H9 (cell line): Measurements from ENCODE around the gene ACADS. TPM values are rescaled to one million over a fixed set of nuclear protein-coding genes. Genes with fewer than 3 reads are reported as not detected.

Experiments used
- DNase-seq: peaks from one replicate; pipeline ENCODE4 v3.0.0-alpha.2; 2017
- H2AFZ ChIP-seq: one replicate; pipeline ENCODE4 v1.6.1; 2013; ENCODE audit warnings: mild to moderate bottlenecking, low read length, control low read depth, moderate library complexity
- H2AK5ac ChIP-seq: 2 replicates; pipeline ENCODE4 v1.6.1; 2013; ENCODE audit warnings: low read length, control low read depth, mixed read lengths; ENCODE audit not compliant: insufficient read length
- H2BK120ac ChIP-seq: one replicate; pipeline ENCODE4 v1.6.1; 2013; ENCODE audit warnings: low read depth, mild to moderate bottlenecking, low read length, control low read depth, inconsistent platforms; ENCODE audit not compliant: poor library complexity, severe bottlenecking
- H2BK12ac ChIP-seq: 2 replicates; pipeline ENCODE4 v1.6.1; 2013; ENCODE audit warnings: low read length, control low read depth, mixed read lengths, low read depth; ENCODE audit not compliant: insufficient read length
- H2BK15ac ChIP-seq: 2 replicates; pipeline ENCODE4 v1.6.1; 2013; ENCODE audit warnings: low read depth, low read length, control low read depth
- H2BK20ac ChIP-seq: one replicate; pipeline ENCODE4 v1.6.1; 2013; ENCODE audit warnings: low read depth, mild to moderate bottlenecking, low read length, control low read depth, inconsistent platforms; ENCODE audit not compliant: poor library complexity, severe bottlenecking
- H2BK5ac ChIP-seq: 2 replicates; pipeline ENCODE4 v1.6.1; 2013; ENCODE audit warnings: low read length, control low read depth, mixed read lengths; ENCODE audit not compliant: insufficient read length
- H3K14ac ChIP-seq: 2 replicates; pipeline ENCODE4 v1.6.1; 2013; ENCODE audit warnings: low read length, control low read depth; ENCODE audit not compliant: insufficient read depth
- H3K18ac ChIP-seq: 2 replicates; pipeline ENCODE4 v1.6.1; 2013; ENCODE audit warnings: low read depth, mild to moderate bottlenecking, mixed read lengths, low read length, control low read depth; ENCODE audit not compliant: insufficient read length
- H3K23ac ChIP-seq: 2 replicates; pipeline ENCODE4 v1.6.1; 2013; ENCODE audit warnings: low read length, control low read depth, mixed read lengths, low read depth; ENCODE audit not compliant: insufficient read length
- H3K23me2 ChIP-seq: 2 replicates; pipeline ENCODE4 v1.6.1; 2013; ENCODE audit warnings: low read depth, mild to moderate bottlenecking, mixed read lengths, low read length, control low read depth; ENCODE audit not compliant: insufficient read length, poor library complexity, severe bottlenecking
- H3K27ac ChIP-seq: 2 replicates; pipeline ENCODE4 v1.5.1; 2013; ENCODE audit warnings: low read length, control low read depth, mixed read lengths, low read depth; ENCODE audit not compliant: insufficient read length
- H3K27me3 ChIP-seq: 2 replicates; pipeline ENCODE4 v1.6.1; 2013; ENCODE audit warnings: low read length, control low read depth, inconsistent platforms; ENCODE audit not compliant: insufficient read depth
- H3K4ac ChIP-seq: 2 replicates; pipeline ENCODE4 v1.6.1; 2013; ENCODE audit warnings: low read depth, mild to moderate bottlenecking, control low read depth, inconsistent platforms, low read length, moderate library complexity
- H3K4me1 ChIP-seq: 2 replicates; pipeline ENCODE4 v1.6.1; 2013; ENCODE audit warnings: low read length, control low read depth, inconsistent platforms; ENCODE audit not compliant: insufficient read depth
- H3K4me2 ChIP-seq: 2 replicates; pipeline ENCODE4 v1.6.1; 2013; ENCODE audit warnings: low read length, control low read depth, mixed read lengths; ENCODE audit not compliant: insufficient read length, insufficient read depth
- H3K56ac ChIP-seq: 2 replicates; pipeline ENCODE4 v1.6.1; 2013; ENCODE audit warnings: low read depth, mild to moderate bottlenecking, mixed read lengths, low read length, control low read depth; ENCODE audit not compliant: insufficient read length
- H3K79me1 ChIP-seq: 2 replicates; pipeline ENCODE4 v1.6.1; 2013; ENCODE audit warnings: low read depth, mild to moderate bottlenecking, moderate library complexity, low read length, control low read depth, inconsistent platforms; ENCODE audit not compliant: insufficient read depth, poor library complexity, severe bottlenecking
- H3K79me2 ChIP-seq: 2 replicates; pipeline ENCODE4 v1.6.1; 2013; ENCODE audit warnings: low read length, control low read depth, inconsistent platforms; ENCODE audit not compliant: insufficient read depth
- H3K9ac ChIP-seq: 2 replicates; pipeline ENCODE4 v1.6.1; 2013; ENCODE audit warnings: low read length, control low read depth, mixed read lengths; ENCODE audit not compliant: insufficient read length; ENCODE audit errors: extremely low read depth
- H3K9me3 ChIP-seq: one replicate; pipeline ENCODE4 v1.6.1; 2013; ENCODE audit warnings: low read depth, low read length, inconsistent platforms; ENCODE audit not compliant: control insufficient read depth
- H3T11ph ChIP-seq: one replicate; pipeline ENCODE4 v1.6.1; 2013; ENCODE audit warnings: mild to moderate bottlenecking, low read length, control low read depth, inconsistent platforms
- H4K20me1 ChIP-seq: one replicate; pipeline ENCODE4 v1.6.1; 2013; ENCODE audit not compliant: control insufficient read depth, insufficient read length, insufficient read depth
- H4K5ac ChIP-seq: 2 replicates; pipeline ENCODE4 v1.6.1; 2013; ENCODE audit warnings: low read depth, mild to moderate bottlenecking, mixed read lengths, low read length, control low read depth; ENCODE audit not compliant: insufficient read length
- H4K8ac ChIP-seq: replicated peaks from 2 replicates; pipeline ENCODE4 v1.6.1; 2013; ENCODE audit warnings: low read length, control low read depth, mixed read lengths, low read depth; ENCODE audit not compliant: insufficient read length
- H4K91ac ChIP-seq: 2 replicates; pipeline ENCODE4 v1.6.1; 2013; ENCODE audit warnings: low read depth, mild to moderate bottlenecking, moderate library complexity, mixed read lengths, low read length, control low read depth; ENCODE audit not compliant: insufficient read length
- H3K27ac Mint-ChIP-seq, 3 experiments: 2 replicates in 2 of 3; 3 replicates in 1 of 3; pipeline ENCODE4 v1.8.0; 2020 to 2021; ENCODE audit warnings: mixed read lengths in 3 of 3, mild to moderate bottlenecking in 1 of 3, moderate library complexity in 1 of 3
- H3K27me3 Mint-ChIP-seq: 2 replicates; pipeline ENCODE4 v1.8.0; 2021; ENCODE audit warnings: low read depth, mild to moderate bottlenecking, moderate library complexity, mixed read lengths
- H3K36me3 Mint-ChIP-seq, 3 experiments: 2 replicates in 2 of 3; 3 replicates in 1 of 3; pipeline ENCODE4 v1.8.0; 2020 to 2021; ENCODE audit warnings: low read depth in 3 of 3, mixed read lengths in 3 of 3; ENCODE audit not compliant: insufficient read depth in 1 of 3
- H3K4me1 Mint-ChIP-seq, 2 experiments: 2 replicates each; pipeline ENCODE4 v1.8.0; 2020; ENCODE audit warnings: mixed read lengths in 2 of 2
- H3K4me3 Mint-ChIP-seq, 2 experiments: 2 replicates in 1 of 2; 3 replicates in 1 of 2; pipeline ENCODE4 v1.8.0; 2020 to 2021; ENCODE audit warnings: mild to moderate bottlenecking in 2 of 2, mixed read lengths in 2 of 2, moderate library complexity in 1 of 2
- H3K9me3 Mint-ChIP-seq, 2 experiments: 2 replicates in 1 of 2; 3 replicates in 1 of 2; pipeline ENCODE4 v1.8.0; 2020; ENCODE audit warnings: mild to moderate bottlenecking in 2 of 2, mixed read lengths in 2 of 2, moderate library complexity in 1 of 2
- WGBS: extraction: QIAGEN DNeasy Blood & Tissue Kit; methylation state at CpG from one replicate; pipeline ENCODE4 v1.1.7; 2013; ENCODE audit warnings: missing lambda C conversion rate, low lambda C conversion rate, mixed read lengths; ENCODE audit not compliant: insufficient read length; ENCODE audit errors: extremely low coverage; 5-methylcytosine and 5-hydroxymethylcytosine counted together
- total RNA-seq: library from RNA; stranded (reverse); gene quantifications from 2 replicates; pipeline ENCODE4 v1.2.1, GENCODE V29; 2021
- TF ChIP-seq, protein P1 (sequence below): fragments of 200-600 bp; sonication (generic); conservative IDR thresholded peaks from 3 replicates; pipeline ENCODE4 v1.8.0; 2021; ENCODE audit warnings: antibody characterized with exemption, mild to moderate bottlenecking

Gene ACADS
- total RNA-seq, 1 experiment from 2014 or later, result 8.3 TPM

- Mint-ChIP-seq H3K27ac (no peak overlapping the region; a peak in 1 of 7 replicates), H3K9me3 (no peaks in the 10 kb centered on the region; a peak in 1 of 5 replicates), H3K4me3 (peak overlapping the region; percentile 79 to 86), H3K27me3 (peaks cover 7% of the 10 kb centered on the region; the same call in 1 of the 2 replicates), H3K36me3 (peaks cover 15 to 45% (median 42%) of the 10 kb centered on the region in 3 experiments), H3K4me1 (peaks cover 14 to 17% of the 10 kb centered on the region in 2 experiments)
- no peak overlapping the region for H3K27ac ChIP-seq
- H3K23ac ChIP-seq, result no peak overlapping the region
- DNase-seq, result no peak
- no peak overlapping the region for H4K91ac ChIP-seq
- H2AK5ac ChIP-seq, result no peak overlapping the region
- H3K56ac ChIP-seq, result no peak overlapping the region
- H3T11ph ChIP-seq, result no peak overlapping the region
- no peaks in the 10 kb centered on the region for H3K9me3 ChIP-seq
- H3K79me1 ChIP-seq, result no peaks in the 10 kb centered on the region
- no peak overlapping the region for H3K18ac ChIP-seq
- H3K79me2 ChIP-seq, result 0 out of 2 replicates have a peak, but pooled peaks cover 2% of the 10 kb centered on the region
- H3K23me2 ChIP-seq, result peaks cover 5% of the 10 kb centered on the region
- no peak overlapping the region for H2BK120ac ChIP-seq
- H4K8ac ChIP-seq, result no peak overlapping the region
- H2BK15ac ChIP-seq, result no peak overlapping the region
- H2BK5ac ChIP-seq, result no peak overlapping the region
- H2BK12ac ChIP-seq, result no peak overlapping the region
- H3K9ac ChIP-seq, result no peak overlapping the region
- H2AFZ ChIP-seq, result no peak overlapping the region
- TF ChIP-seq, protein P1, sequence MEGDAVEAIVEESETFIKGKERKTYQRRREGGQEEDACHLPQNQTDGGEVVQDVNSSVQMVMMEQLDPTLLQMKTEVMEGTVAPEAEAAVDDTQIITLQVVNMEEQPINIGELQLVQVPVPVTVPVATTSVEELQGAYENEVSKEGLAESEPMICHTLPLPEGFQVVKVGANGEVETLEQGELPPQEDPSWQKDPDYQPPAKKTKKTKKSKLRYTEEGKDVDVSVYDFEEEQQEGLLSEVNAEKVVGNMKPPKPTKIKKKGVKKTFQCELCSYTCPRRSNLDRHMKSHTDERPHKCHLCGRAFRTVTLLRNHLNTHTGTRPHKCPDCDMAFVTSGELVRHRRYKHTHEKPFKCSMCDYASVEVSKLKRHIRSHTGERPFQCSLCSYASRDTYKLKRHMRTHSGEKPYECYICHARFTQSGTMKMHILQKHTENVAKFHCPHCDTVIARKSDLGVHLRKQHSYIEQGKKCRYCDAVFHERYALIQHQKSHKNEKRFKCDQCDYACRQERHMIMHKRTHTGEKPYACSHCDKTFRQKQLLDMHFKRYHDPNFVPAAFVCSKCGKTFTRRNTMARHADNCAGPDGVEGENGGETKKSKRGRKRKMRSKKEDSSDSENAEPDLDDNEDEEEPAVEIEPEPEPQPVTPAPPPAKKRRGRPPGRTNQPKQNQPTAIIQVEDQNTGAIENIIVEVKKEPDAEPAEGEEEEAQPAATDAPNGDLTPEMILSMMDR, result no peak
- H2BK20ac ChIP-seq, result no peak overlapping the region
- H3K4ac ChIP-seq, result no peak overlapping the region
- no peak overlapping the region for H4K5ac ChIP-seq
- no peaks in the 10 kb centered on the region for H4K20me1 ChIP-seq
- no peaks in the 10 kb centered on the region for H3K4me1 ChIP-seq
- H3K4me2 ChIP-seq, result peak overlapping the region; percentile 73
- H3K14ac ChIP-seq, result no peak overlapping the region
- WGBS, result no CpG with 5 or more reads among the region's 9 CpGs
- H3K27me3 ChIP-seq, result no peaks in the 10 kb centered on the region
These were observed 826 bp downstream of the ACADS start for GRCh38 chr12:120726510-120726793.
